Mesenchymal stem cell (in vitro differentiated cells and primary cell): ENCODE results near the gene PRRC2B.

Source experiments
- DNase-seq: peaks from one replicate; pipeline ENCODE4 v3.0.0-alpha.2; 2013
- H2AFZ ChIP-seq: one replicate; pipeline ENCODE4 v1.6.1; 2013; ENCODE audit warnings: low read depth, mild to moderate bottlenecking, control low read depth, inconsistent platforms, low read length, moderate library complexity
- H2AK5ac ChIP-seq: 2 replicates; pipeline ENCODE4 v1.6.1; 2013; ENCODE audit warnings: low read length, moderate library complexity, mild to moderate bottlenecking, inconsistent platforms; ENCODE audit not compliant: severe bottlenecking
- H2BK120ac ChIP-seq: one replicate; pipeline ENCODE4 v1.6.1; 2013; ENCODE audit warnings: low read depth, mild to moderate bottlenecking, inconsistent platforms, low read length, moderate library complexity
- H2BK12ac ChIP-seq, 2 experiments: one replicate each; pipeline ENCODE4 v1.6.1; 2013; ENCODE audit warnings: inconsistent platforms in 2 of 2, low read length in 2 of 2, mild to moderate bottlenecking in 2 of 2, moderate library complexity in 2 of 2, control low read depth in 1 of 2
- H2BK15ac ChIP-seq: one replicate; pipeline ENCODE4 v1.6.1; 2013; ENCODE audit warnings: mild to moderate bottlenecking, low read depth, inconsistent platforms; ENCODE audit not compliant: poor library complexity, severe bottlenecking
- H2BK5ac ChIP-seq: 2 replicates; pipeline ENCODE4 v1.6.1; 2013; ENCODE audit warnings: low read depth, mild to moderate bottlenecking, low read length, control low read depth, inconsistent platforms; ENCODE audit not compliant: poor library complexity, severe bottlenecking
- H3K14ac ChIP-seq, 2 experiments: one replicate each; pipeline ENCODE4 v1.6.1; 2013; ENCODE audit warnings: inconsistent platforms in 2 of 2, low read length in 2 of 2, control low read depth in 1 of 2, mild to moderate bottlenecking in 1 of 2, moderate library complexity in 1 of 2
- H3K18ac ChIP-seq, 2 experiments: one replicate each; pipeline ENCODE4 v1.6.1; 2013; ENCODE audit warnings: inconsistent platforms in 2 of 2, low read length in 2 of 2, control low read depth in 1 of 2, low read depth in 1 of 2, mild to moderate bottlenecking in 1 of 2
- H3K23ac ChIP-seq, 2 experiments: one replicate each; pipeline ENCODE4 v1.6.1; 2013; ENCODE audit warnings: inconsistent platforms in 2 of 2, low read length in 2 of 2, mild to moderate bottlenecking in 2 of 2, moderate library complexity in 2 of 2, control low read depth in 1 of 2
- H3K27ac ChIP-seq: 2 replicates; pipeline ENCODE4 v1.5.1; 2013; ENCODE audit warnings: mild to moderate bottlenecking, moderate library complexity, low read length, control low read depth, inconsistent platforms; ENCODE audit not compliant: poor library complexity, severe bottlenecking
- H3K27me3 ChIP-seq, 2 experiments: 2 replicates each; pipeline versions ENCODE4 v1.6.1 to v1.7.0; 2013; ENCODE audit warnings: low read length in 2 of 2, mild to moderate bottlenecking in 2 of 2, moderate library complexity in 2 of 2, control low read depth in 1 of 2, inconsistent platforms in 1 of 2; ENCODE audit not compliant: control insufficient read depth in 1 of 2, insufficient read depth in 1 of 2
- H3K36me3 ChIP-seq, 2 experiments: 2 replicates each; pipeline versions ENCODE4 v1.6.1 to v1.7.0; 2013; ENCODE audit warnings: low read length in 2 of 2, control low read depth in 1 of 2, inconsistent platforms in 1 of 2, low read depth in 1 of 2, mild to moderate bottlenecking in 1 of 2; ENCODE audit not compliant: insufficient read depth in 2 of 2, control insufficient read depth in 1 of 2
- H3K4ac ChIP-seq, 2 experiments: one replicate each; pipeline ENCODE4 v1.6.1; 2013; ENCODE audit warnings: inconsistent platforms in 2 of 2, low read length in 2 of 2, mild to moderate bottlenecking in 2 of 2, moderate library complexity in 2 of 2, control low read depth in 1 of 2, low read depth in 1 of 2
- H3K4me1 ChIP-seq: 2 replicates; pipeline ENCODE4 v1.6.1; 2013; ENCODE audit warnings: low read depth, low read length, control low read depth; ENCODE audit not compliant: control insufficient read depth, insufficient read depth
- H3K4me2 ChIP-seq: 2 replicates; pipeline ENCODE4 v1.6.1; 2013; ENCODE audit warnings: low read length, mild to moderate bottlenecking, inconsistent platforms; ENCODE audit not compliant: poor library complexity, severe bottlenecking
- H3K4me3 ChIP-seq, 2 experiments: 2 replicates each; pipeline versions ENCODE4 v1.5.1 to v1.7.0; 2013; ENCODE audit warnings: low read length in 2 of 2, mild to moderate bottlenecking in 2 of 2, control low read depth in 1 of 2, low read depth in 1 of 2; ENCODE audit not compliant: insufficient read depth in 1 of 2
- H3K79me1 ChIP-seq: replicated peaks from 2 replicates; pipeline ENCODE4 v1.6.1; 2013; ENCODE audit warnings: mild to moderate bottlenecking, control low read depth, low read length, inconsistent platforms; ENCODE audit not compliant: poor library complexity, severe bottlenecking
- H3K9ac ChIP-seq: 2 replicates; pipeline ENCODE4 v1.7.0; 2013; ENCODE audit warnings: mild to moderate bottlenecking, low read length, moderate library complexity
- H3K9me3 ChIP-seq: 2 replicates; pipeline ENCODE4 v1.7.0; 2013; ENCODE audit warnings: mild to moderate bottlenecking, low read length; ENCODE audit not compliant: control insufficient read depth
- H4K8ac ChIP-seq: one replicate; pipeline ENCODE4 v1.6.1; 2013; ENCODE audit warnings: inconsistent platforms, mild to moderate bottlenecking, low read length, moderate library complexity
- H4K91ac ChIP-seq: one replicate; pipeline ENCODE4 v1.6.1; 2013; ENCODE audit warnings: mild to moderate bottlenecking, low read length, inconsistent platforms
- WGBS: methylation state at CpG from one replicate; pipeline ENCODE4 v1.1.7; 2013; ENCODE audit warnings: mixed read lengths; 5-methylcytosine and 5-hydroxymethylcytosine counted together

The PRRC2B gene

DNA sequence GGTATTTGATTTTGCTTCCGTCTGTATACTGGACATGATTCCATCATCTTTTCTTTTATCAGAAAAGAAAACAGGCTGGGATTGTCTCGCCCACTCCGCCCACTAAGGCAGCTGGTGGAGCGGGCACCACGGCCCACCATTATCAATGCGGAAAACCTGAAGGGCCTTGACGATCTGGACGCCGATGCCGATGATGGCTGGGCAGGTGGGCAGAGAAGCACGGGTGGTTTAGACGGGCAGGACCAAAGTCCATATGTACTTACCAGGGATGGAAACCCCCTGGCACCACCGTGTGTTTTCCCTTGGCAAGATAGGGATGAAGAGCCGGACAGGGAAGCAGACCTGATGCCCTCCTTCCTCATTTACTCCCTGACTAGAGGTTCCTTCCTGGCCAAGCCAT, 53.7 kb downstream of the PRRC2B start:
- over 99% methylated on average over 14 of the region's 14 CpGs for WGBS
- Histone ChIP-seq H4K91ac (no peak overlapping the region), H3K4me3 (no peak overlapping the region), H3K23ac (no peak overlapping the region), H3K9ac (no peak overlapping the region), H4K8ac (no peak overlapping the region), H2BK15ac (no peak overlapping the region), H3K4me2 (no peak overlapping the region), H3K18ac (no peak overlapping the region), H3K79me1 (peaks cover 18% of the 10 kb centered on the region), H3K14ac (no peak overlapping the region), H2BK5ac (no peak overlapping the region), H3K9me3 (no peaks in the 10 kb centered on the region), H2AK5ac (no peak overlapping the region), H2BK12ac (no peak overlapping the region), H3K27me3 (no peaks in the 10 kb centered on the region), H3K36me3 (peaks cover 60 to 88% of the 10 kb centered on the region in 2 experiments), H2AFZ (no peak overlapping the region), H3K4me1 (peaks cover 4% of the 10 kb centered on the region), H3K4ac (no peak overlapping the region), H2BK120ac (no peak overlapping the region), H3K27ac (no peak overlapping the region)
- no peak for DNase-seq

DNA sequence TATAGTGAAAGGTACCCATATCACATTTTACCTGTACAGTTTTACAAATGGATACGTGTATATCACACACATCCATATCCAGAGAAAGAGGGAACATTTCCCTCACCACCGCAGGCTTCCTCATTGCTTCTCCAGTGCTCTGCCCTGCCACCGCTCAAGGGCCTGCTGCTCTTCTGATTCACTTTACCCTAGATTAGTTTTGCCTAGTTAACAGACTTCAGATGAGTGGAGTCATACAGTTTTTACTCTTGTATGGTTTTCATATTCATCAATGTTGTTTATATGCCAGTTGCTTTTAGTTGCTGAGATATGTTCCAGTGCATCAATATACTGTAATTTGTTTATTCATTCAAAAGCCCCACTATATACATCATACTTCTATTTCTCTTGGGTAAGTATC, 54.9 kb downstream of the PRRC2B start:
- H3K23ac ChIP-seq: no peak overlapping the region
- DNase-seq: no peak
- H3K36me3 ChIP-seq: peaks cover 59 to 93% of the 10 kb centered on the region in 2 experiments
- peaks cover 14% of the 10 kb centered on the region for H3K79me1 ChIP-seq
- H3K18ac ChIP-seq: no peak overlapping the region
- no peak overlapping the region for H2AFZ ChIP-seq
- 100% methylated on average over 3 of the region's 3 CpGs for WGBS
- H2BK12ac ChIP-seq: no peak overlapping the region
- no peak overlapping the region for H2BK15ac ChIP-seq
- H2AK5ac ChIP-seq: no peak overlapping the region
- peaks cover 4% of the 10 kb centered on the region for H3K4me1 ChIP-seq
- no peak overlapping the region for H3K4me3 ChIP-seq
- H3K27ac ChIP-seq: no peak overlapping the region
- H3K4ac ChIP-seq: no peak overlapping the region
- no peaks in the 10 kb centered on the region for H3K9me3 ChIP-seq
- no peak overlapping the region for H3K4me2 ChIP-seq
- no peak overlapping the region for H4K8ac ChIP-seq
- peak overlapping the region; percentile 4 for H3K9ac ChIP-seq
- H3K14ac ChIP-seq: no peak overlapping the region
- H4K91ac ChIP-seq: no peak overlapping the region
- no peaks in the 10 kb centered on the region for H3K27me3 ChIP-seq
- H2BK5ac ChIP-seq: no peak overlapping the region
- no peak overlapping the region for H2BK120ac ChIP-seq

DNA sequence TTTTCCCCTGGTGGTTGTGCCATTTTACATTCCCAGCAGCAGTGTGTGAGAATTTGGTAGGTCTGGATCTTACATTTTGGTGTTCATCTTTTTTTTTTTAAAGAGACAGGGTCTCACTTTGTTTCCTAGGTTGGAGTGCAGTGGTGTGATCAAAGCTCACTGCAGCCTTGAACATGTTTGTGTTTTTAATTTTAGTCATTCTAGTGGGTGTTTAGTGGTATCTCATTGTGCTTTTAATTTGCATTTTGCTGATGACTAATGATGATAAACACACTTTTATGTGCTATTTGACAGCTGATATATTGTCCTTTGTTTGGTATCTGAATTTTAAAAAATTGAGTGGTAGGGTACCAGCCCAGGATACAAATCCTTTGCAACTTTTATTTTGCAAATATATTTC, 55.4 kb downstream of the PRRC2B start:
- H3K4ac ChIP-seq: no peak overlapping the region
- H3K27me3 ChIP-seq: no peaks in the 10 kb centered on the region
- no peaks in the 10 kb centered on the region for H3K9me3 ChIP-seq
- peaks cover 4% of the 10 kb centered on the region for H3K4me1 ChIP-seq
- H3K79me1 ChIP-seq: peaks cover 13% of the 10 kb centered on the region
- H4K91ac ChIP-seq: no peak overlapping the region
- DNase-seq: no peak
- no peak overlapping the region for H3K4me2 ChIP-seq
- no peak overlapping the region for H2BK120ac ChIP-seq
- H2BK5ac ChIP-seq: no peak overlapping the region
- H4K8ac ChIP-seq: no peak overlapping the region
- no peak overlapping the region for H3K14ac ChIP-seq
- H3K23ac ChIP-seq: no peak overlapping the region
- peaks cover 57 to 93% of the 10 kb centered on the region in 2 experiments for H3K36me3 ChIP-seq
- H2BK15ac ChIP-seq: no peak overlapping the region
- peak overlapping the region; percentile 4 for H3K9ac ChIP-seq
- no peak overlapping the region for H3K27ac ChIP-seq
- no peak overlapping the region for H3K4me3 ChIP-seq
- H2AFZ ChIP-seq: no peak overlapping the region
- H2AK5ac ChIP-seq: no peak overlapping the region
- H3K18ac ChIP-seq: no peak overlapping the region
- H2BK12ac ChIP-seq: no peak overlapping the region

DNA sequence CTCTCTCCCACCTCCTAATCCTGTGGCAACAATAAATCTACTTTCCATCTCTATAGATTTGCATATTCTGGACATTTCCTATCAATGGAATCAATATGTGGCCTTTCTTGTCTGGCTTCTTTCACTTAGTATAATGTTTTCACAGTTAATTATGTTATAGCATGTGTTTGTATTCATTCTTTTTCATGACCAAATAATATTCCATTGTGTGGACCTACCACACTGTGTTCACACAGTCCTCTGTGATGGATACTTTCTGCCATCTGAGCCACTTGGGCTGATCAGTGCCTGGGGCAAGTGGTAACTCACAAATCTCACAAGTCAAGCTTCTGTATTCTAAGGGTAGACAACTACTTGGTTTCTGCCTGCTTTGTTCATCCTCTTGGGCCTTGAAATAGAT, 60.1 kb downstream of the PRRC2B start:
- Histone ChIP-seq H3K4me3 (no peak overlapping the region), H2BK12ac (no peak overlapping the region), H3K9me3 (no peaks in the 10 kb centered on the region), H4K8ac (no peak overlapping the region), H3K27ac (no peak overlapping the region), H3K4me1 (peaks cover 2% of the 10 kb centered on the region), H3K4ac (no peak overlapping the region), H2BK5ac (no peak overlapping the region), H3K4me2 (no peak overlapping the region), H4K91ac (no peak overlapping the region), H3K36me3 (peaks cover 56 to 93% of the 10 kb centered on the region in 2 experiments), H2BK15ac (no peak overlapping the region), H3K18ac (no peak overlapping the region), H2AFZ (no peak overlapping the region), H2AK5ac (no peak overlapping the region), H3K14ac (no peak overlapping the region), H3K27me3 (no peaks in the 10 kb centered on the region), H3K9ac (no peak overlapping the region), H3K79me1 (peaks cover 20% of the 10 kb centered on the region), H3K23ac (no peak overlapping the region), H2BK120ac (no peak overlapping the region)
- no peak for DNase-seq
